ENCODE results near the gene PDILT.
"Not testable (repeated sequence)": the region's sequence is repeated elsewhere in the genome, so short reads cannot be mapped to it uniquely, and the experiment has no call there.

Gene PDILT

GRCh38 chr16:20321671-20322070, 82.9 kb downstream of the PDILT start:
- no peak for DNase-seq (ENCODE audit: low spot score)

DNA sequence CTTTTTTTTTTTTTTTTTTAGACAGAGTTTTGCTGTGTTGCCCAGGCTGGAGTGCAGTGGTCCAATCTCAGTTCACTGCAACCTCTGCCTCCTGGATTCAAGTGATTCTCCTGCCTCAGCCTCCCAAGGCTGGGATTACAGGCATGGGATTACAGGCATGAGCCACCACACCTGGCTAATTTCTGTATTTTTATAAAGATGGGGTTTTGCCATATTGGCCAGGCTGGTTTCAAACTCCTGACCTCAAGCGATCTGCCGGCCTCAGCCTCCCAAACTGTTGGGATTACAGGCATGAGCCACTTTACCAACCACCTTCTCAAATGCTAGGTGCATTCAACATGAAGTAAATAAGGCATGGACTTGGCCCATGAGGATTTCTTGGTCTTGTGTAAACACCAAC, 83.5 kb downstream of the PDILT start:
- not testable (repeated sequence) for DNase-seq (ENCODE audit: low spot score)

GRCh38 chr16:20320592-20320991, 83.9 kb downstream of the PDILT start:
- DNase-seq (ENCODE audit: low spot score): no peak

DNA sequence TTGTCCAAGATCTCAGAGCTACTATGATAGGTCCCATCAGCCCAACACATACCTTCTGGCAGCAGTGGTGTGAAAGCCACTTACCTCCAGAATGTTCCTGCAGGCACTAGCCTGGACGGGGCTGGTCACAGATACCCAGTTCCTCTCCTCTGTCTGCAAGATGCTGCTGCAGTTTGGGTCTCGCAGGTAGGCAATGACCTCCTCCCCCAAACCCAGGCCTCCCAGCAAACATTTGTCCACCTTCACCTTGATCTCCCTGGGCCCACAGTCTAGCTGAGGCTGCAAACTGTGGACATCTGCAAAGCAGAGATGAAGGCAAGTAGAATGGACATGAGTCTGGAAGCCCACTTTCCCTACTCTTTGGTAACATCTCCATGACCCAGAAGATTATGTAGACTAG, 84.4 kb downstream of the PDILT start:
- no peak for DNase-seq (ENCODE audit: low spot score)

GRCh38 chr16:20319406-20319805, 85.1 kb downstream of the PDILT start:
- no peak for DNase-seq (ENCODE audit: low spot score)

GRCh38 chr16:20318437-20318836, 86.1 kb downstream of the PDILT start:
- no peak for DNase-seq (ENCODE audit: low spot score)

- DNase-seq (ENCODE audit: low spot score): no peak
These were observed 86.5 kb downstream of the PDILT start for GRCh38 chr16:20318006-20318405.

- no peak for DNase-seq (ENCODE audit: low spot score)
These were observed 87.4 kb downstream of the PDILT start for GRCh38 chr16:20317117-20317516.

- no peak for DNase-seq (ENCODE audit: low spot score)
These were observed 87.8 kb downstream of the PDILT start for GRCh38 chr16:20316715-20317114.

DNA sequence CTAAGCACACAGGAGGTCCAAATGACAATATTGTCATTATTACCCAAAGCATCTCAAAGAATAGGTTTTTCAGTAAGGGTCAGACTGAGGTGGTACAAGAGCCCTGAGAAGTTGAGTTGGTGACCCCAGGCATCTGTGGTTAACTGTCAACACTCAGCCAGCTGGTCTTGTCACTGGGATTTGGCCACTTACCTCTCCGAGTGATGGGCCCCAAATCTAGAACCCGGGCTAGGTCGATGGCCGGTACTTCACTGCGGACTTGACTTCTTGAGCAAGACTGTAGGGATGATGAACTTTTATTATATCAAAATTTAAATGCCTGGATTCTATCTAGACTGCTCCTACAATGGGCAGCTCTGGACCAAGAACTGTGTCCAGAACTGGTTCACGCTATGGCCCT, 88.8 kb downstream of the PDILT start:
- DNase-seq (ENCODE audit: low spot score): no peak

- no peak for DNase-seq (ENCODE audit: low spot score)
These were observed 90.0 kb downstream of the PDILT start for GRCh38 chr16:20314575-20314974.

- DNase-seq (ENCODE audit: low spot score): no peak
These were observed 90.8 kb downstream of the PDILT start for GRCh38 chr16:20313741-20314140.

GRCh38 chr16:20312536-20313095, 91.9 kb downstream of the PDILT start:
- DNase-seq (ENCODE audit: low spot score): not testable (repeated sequence)

GRCh38 chr16:20311548-20311947, 93.0 kb downstream of the PDILT start:
- DNase-seq (ENCODE audit: low spot score): no peak

- DNase-seq (ENCODE audit: low spot score): no peak
These were observed 93.8 kb downstream of the PDILT start for GRCh38 chr16:20310421-20311395.

GRCh38 chr16:20309786-20310185, 94.8 kb downstream of the PDILT start:
- no peak for DNase-seq (ENCODE audit: low spot score)

Data from CD4-positive, alpha-beta T cell treated with Interleukin-6 at 100 ng/mL for 8 hours (primary cell).